ENCODE results near the gene NFYC. TPM values are rescaled to one million over a fixed set of nuclear protein-coding genes. Genes with fewer than 3 reads are reported as not detected.

NFYC gene
- total RNA-seq, 4 donors from 2014 or later = 30.0 to 54.2 (median 46.6) TPM

DNA sequence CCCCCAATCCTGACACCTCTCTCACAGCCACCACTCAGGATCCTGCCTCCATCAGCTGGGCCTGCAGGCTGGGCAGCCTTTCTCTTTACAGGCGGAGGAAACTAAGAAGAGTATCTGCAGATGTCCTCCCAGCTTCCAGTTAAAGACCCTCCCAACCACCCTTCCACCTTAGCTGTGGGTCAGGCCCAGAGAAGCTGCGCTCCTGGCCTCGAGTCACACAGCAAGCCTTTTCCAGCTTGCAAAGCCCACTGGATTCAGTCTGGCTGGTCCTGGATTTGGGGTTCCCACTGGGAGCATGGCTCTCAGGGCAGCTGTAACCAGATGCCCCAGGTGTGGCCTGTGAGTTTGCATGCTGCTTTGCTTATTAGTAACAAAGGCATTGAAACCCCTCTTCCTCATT, 111.9 kb downstream of the NFYC start:
- no peaks in the 10 kb centered on the region for H3K36me3 ChIP-seq
- no peak for DNase-seq (ENCODE audit: extremely low spot score)
- TF ChIP-seq POLR2AphosphoS5 (IDR thresholded peaks at IDR 0.05) (no peak), POLR2A (IDR thresholded peaks at IDR 0.05; ENCODE audit: low read depth) (no peak), EP300 (IDR thresholded peaks at IDR 0.05) (no peak)
- TF ChIP-seq, protein P1, sequence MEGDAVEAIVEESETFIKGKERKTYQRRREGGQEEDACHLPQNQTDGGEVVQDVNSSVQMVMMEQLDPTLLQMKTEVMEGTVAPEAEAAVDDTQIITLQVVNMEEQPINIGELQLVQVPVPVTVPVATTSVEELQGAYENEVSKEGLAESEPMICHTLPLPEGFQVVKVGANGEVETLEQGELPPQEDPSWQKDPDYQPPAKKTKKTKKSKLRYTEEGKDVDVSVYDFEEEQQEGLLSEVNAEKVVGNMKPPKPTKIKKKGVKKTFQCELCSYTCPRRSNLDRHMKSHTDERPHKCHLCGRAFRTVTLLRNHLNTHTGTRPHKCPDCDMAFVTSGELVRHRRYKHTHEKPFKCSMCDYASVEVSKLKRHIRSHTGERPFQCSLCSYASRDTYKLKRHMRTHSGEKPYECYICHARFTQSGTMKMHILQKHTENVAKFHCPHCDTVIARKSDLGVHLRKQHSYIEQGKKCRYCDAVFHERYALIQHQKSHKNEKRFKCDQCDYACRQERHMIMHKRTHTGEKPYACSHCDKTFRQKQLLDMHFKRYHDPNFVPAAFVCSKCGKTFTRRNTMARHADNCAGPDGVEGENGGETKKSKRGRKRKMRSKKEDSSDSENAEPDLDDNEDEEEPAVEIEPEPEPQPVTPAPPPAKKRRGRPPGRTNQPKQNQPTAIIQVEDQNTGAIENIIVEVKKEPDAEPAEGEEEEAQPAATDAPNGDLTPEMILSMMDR (IDR thresholded peaks at IDR 0.05) = no peak
- intact Hi-C loops (cut with DNase I) = no loop called here
- H3K27ac ChIP-seq (replicated peaks in 1 of 4) = peak overlapping the region; percentile 84 to 90 (median 88)
- peaks cover 54 to 100% (median 98%) of the 10 kb centered on the region in 4 donors for H3K4me1 ChIP-seq
- no peaks in the 10 kb centered on the region for H3K27me3 ChIP-seq
- WGBS = 85% methylated on average over 3 of the region's 3 CpGs
- no peaks in the 10 kb centered on the region for H3K9me3 ChIP-seq
- no peak overlapping the region for H3K4me3 ChIP-seq

DNA sequence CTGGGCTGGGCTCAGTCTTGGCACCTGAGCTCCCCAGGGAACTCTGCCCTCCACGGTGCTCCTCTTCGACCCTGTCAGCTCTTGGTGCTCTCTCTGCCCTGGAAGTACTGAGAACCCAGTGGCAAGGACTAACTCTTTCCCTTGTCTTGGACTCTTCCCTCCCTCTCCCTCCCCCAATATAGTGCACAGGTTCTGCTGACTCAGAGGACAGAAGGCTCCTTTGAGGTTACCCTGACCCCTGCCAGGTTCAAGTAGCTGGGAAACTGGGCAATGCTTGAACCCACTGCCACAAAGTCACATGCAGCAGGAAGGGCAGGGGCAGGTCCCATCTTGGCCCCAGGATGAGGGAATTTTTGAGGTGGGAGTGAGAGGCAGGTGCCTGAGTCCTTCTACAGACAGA, 112.4 kb downstream of the NFYC start:
- TF ChIP-seq EP300 (IDR thresholded peaks at IDR 0.05) (no peak), POLR2A (IDR thresholded peaks at IDR 0.05; ENCODE audit: low read depth) (no peak), POLR2AphosphoS5 (IDR thresholded peaks at IDR 0.05) (no peak)
- TF ChIP-seq, protein P1 (IDR thresholded peaks at IDR 0.05) = no peak
- intact Hi-C loops (cut with DNase I) = no loop called here
- WGBS = 69% methylated on average over 2 of the region's 2 CpGs

DNA sequence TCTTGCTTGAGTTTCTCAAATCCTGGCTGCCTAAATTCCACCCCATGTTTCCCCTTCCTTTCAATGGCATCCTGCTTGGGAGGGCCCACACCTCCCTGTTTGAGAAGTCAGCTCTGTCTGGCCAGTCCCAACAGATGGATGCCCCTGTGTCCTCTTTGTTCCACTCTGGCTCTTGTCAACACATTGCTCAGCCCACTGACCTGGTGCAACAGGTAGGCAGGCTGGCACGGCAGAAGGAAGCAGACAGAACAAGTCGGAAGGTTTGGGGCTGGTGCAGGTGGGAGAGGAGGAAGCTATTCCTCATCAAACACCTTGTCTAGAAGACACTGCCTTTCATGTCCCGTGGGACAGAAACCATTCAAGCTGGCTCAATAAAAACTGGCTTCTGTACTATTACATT, 114.7 kb downstream of the NFYC start:
- no peak for DNase-seq (ENCODE audit: extremely low spot score)
- no peak for TF ChIP-seq POLR2AphosphoS5 (IDR thresholded peaks at IDR 0.05)
- Histone ChIP-seq H3K4me3 (no peak overlapping the region), H3K4me1 (peaks cover 40 to 81% (median 75%) of the 10 kb centered on the region in 4 donors), H3K36me3 (no peaks in the 10 kb centered on the region), H3K9me3 (no peaks in the 10 kb centered on the region), H3K27me3 (no peaks in the 10 kb centered on the region), H3K27ac (replicated peaks in 1 of 4) (peak overlapping the region; percentile 46 to 90 (median 68))
- WGBS = 63% methylated on average over 3 of the region's 3 CpGs
- intact Hi-C loops (cut with DNase I) = no loop called here

More for the DNA sequence above, 112.4 kb downstream of the NFYC start:
- Histone ChIP-seq H3K27me3 (no peaks in the 10 kb centered on the region), H3K4me3 (no peak overlapping the region), H3K9me3 (no peaks in the 10 kb centered on the region), H3K4me1 (peaks cover 54 to 100% (median 97%) of the 10 kb centered on the region in 4 donors), H3K36me3 (no peaks in the 10 kb centered on the region), H3K27ac (replicated peaks in 1 of 4) (peak overlapping the region; percentile 84 to 90 (median 88))
- no peak for DNase-seq (ENCODE audit: extremely low spot score)

DNA sequence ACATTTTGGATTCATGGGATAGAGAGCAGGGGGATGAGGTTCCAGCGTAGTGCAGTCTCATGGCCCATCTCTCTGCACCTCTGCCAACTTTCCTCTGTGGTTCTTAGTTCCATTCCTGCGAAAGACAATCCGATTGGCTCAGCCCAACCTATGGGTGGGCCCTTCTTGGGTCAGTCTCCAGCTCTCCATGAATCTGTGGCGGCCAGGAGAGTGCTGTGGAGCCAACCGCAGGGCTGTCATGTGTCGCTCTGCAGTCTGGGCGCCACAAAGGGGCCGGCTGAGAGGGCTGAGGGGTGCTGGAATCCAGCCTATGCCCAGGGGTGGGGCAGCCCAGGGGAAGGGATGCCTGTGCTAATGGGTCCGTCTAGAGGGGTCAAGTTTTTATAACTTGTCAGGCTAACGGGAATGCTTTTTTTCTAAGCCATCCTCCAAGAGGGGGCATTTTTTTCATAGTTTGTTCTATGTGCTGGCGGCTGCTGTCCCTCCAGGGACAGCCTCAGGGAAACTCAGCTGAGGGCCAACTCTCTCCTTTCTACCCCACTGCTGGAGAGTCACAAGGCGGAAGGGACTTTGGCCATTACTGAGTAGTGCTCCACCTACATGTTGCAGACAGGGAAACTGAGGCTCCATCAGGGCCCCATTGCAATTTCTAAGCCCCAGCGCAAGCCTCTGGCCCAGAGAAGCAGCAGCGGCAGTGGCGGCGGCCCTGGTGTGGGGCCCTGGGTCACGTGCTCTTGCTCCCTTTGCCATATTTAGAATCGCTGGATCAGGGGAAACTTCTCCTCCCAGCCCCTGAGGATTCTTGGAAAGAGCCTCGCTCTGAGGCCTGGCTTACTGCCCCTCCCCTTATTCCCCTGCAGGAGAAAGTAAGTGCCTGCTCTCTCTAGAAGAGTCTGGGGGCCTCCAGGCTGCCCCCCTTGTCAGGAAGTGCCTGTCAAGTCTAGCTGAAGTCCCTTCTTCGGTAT, 115.5 kb downstream of the NFYC start:
- Histone ChIP-seq H3K9me3 (no peaks in the 10 kb centered on the region), H3K36me3 (no peaks in the 10 kb centered on the region), H3K4me1 (peaks cover 33 to 73% (median 67%) of the 10 kb centered on the region in 4 donors), H3K4me3 (peak overlapping the region; percentile 6 to 27 (median 21)), H3K27ac (replicated peaks in 1 of 4) (peak overlapping the region; percentile 46 to 90 (median 68)), H3K27me3 (no peaks in the 10 kb centered on the region)
- WGBS = 48% methylated on average over 9 of the region's 20 CpGs
- TF ChIP-seq EP300 (IDR thresholded peaks at IDR 0.05) (no peak), POLR2AphosphoS5 (IDR thresholded peaks at IDR 0.05) (peak in 1 of 2 donors; percentile 55), POLR2A (IDR thresholded peaks at IDR 0.05; ENCODE audit: low read depth) (no peak)
- TF ChIP-seq, protein P1 (IDR thresholded peaks at IDR 0.05) = peak in 1 of 3 experiments; percentile 20
- no peak for DNase-seq (ENCODE audit: extremely low spot score)
- intact Hi-C loops (cut with DNase I) = no loop called here

DNA sequence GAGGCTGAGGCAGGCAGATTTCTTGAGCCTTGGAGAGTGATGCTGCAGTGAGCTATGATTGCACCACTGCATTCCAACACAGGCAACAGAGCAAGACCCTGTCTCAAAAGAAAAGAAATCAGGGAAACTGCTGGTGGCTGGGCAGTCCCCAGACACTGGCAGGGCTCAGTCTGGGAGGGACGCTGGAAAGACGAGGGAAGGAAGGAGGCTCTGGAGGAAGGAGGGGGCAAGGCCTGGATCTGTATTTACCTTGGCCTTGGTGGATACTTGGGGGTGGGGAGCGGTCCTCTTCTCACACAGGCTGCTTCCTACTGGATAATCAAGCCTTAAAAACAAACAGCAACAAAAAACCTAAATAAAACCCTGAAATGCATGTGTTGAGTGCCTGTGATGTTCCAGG, 116.5 kb downstream of the NFYC start:
- DNase-seq (ENCODE audit: extremely low spot score) = no peak
- Histone ChIP-seq H3K4me3 (no peak overlapping the region), H3K36me3 (no peaks in the 10 kb centered on the region), H3K9me3 (no peaks in the 10 kb centered on the region), H3K27ac (replicated peaks in 1 of 4) (peak overlapping the region in 3 of 4 donors; percentile 58 to 90 (median 78)), H3K27me3 (no peaks in the 10 kb centered on the region), H3K4me1 (peaks cover 31 to 64% (median 57%) of the 10 kb centered on the region in 4 donors)
- intact Hi-C loops (cut with DNase I) = no loop called here
- TF ChIP-seq EP300 (IDR thresholded peaks at IDR 0.05) = no peak
- TF ChIP-seq, protein P1 (IDR thresholded peaks at IDR 0.05) = no peak
- TF ChIP-seq POLR2AphosphoS5 (IDR thresholded peaks at IDR 0.05) = no peak
- no peak for TF ChIP-seq POLR2A (IDR thresholded peaks at IDR 0.05; ENCODE audit: low read depth)
- 51% methylated on average over 3 of the region's 3 CpGs for WGBS
